NCI-H2227 treated with DMSO at 0.1 percent for 48 hours (cell line): Measurements from ENCODE around the gene FTL.

Experiments used
- DNase-seq: peaks from one replicate; lab custom pipeline; 2025; lab: John Stamatoyannopoulos, UW

FTL gene

GRCh38 chr19:48966541-48967345 is 1.6 kb downstream of the FTL start:
- DNase-seq: no peak

GRCh38 chr19:48967346-48968178 is 2.5 kb downstream of the FTL start:
- DNase-seq: no peak

- no peak for DNase-seq
These were observed 3.1 kb downstream of the FTL start for GRCh38 chr19:48968179-48968661.

GRCh38 chr19:48968813-48969218 is 3.7 kb downstream of the FTL start:
- no peak for DNase-seq

- DNase-seq: no peak
These were observed 4.4 kb downstream of the FTL start for GRCh38 chr19:48969276-48970138.

GRCh38 chr19:48970139-48970766 is 5.1 kb downstream of the FTL start:
- DNase-seq: no peak

GRCh38 chr19:48970923-48971395 is 5.8 kb downstream of the FTL start:
- no peak for DNase-seq

- DNase-seq: peak; percentile 12
These were observed 11.1 kb downstream of the FTL start for GRCh38 chr19:48975947-48976847.

GRCh38 chr19:48977061-48977460 is 12.0 kb downstream of the FTL start:
- DNase-seq: no peak

GRCh38 chr19:48982280-48982679 is 17.2 kb downstream of the FTL start:
- DNase-seq: no peak

GRCh38 chr19:48985711-48986110 is 20.6 kb downstream of the FTL start:
- no peak for DNase-seq

- DNase-seq: no peak
These were observed 21.1 kb downstream of the FTL start for GRCh38 chr19:48986211-48986610.

GRCh38 chr19:48987323-48987722 is 22.2 kb downstream of the FTL start:
- DNase-seq: no peak

- DNase-seq: no peak
These were observed 23.2 kb downstream of the FTL start for GRCh38 chr19:48988286-48988685.

- no peak for DNase-seq
These were observed 23.8 kb downstream of the FTL start for GRCh38 chr19:48988860-48989259.

- no peak for DNase-seq
These were observed 24.7 kb downstream of the FTL start for GRCh38 chr19:48989701-48990291.

- no peak for DNase-seq
These were observed 25.3 kb downstream of the FTL start for GRCh38 chr19:48990400-48990799.

GRCh38 chr19:48991011-48991609 is 26.0 kb downstream of the FTL start:
- no peak for DNase-seq

GRCh38 chr19:48991873-48992580 is 26.9 kb downstream of the FTL start:
- no peak for DNase-seq
